ENCODE data around the gene SPNS3.

DNA sequence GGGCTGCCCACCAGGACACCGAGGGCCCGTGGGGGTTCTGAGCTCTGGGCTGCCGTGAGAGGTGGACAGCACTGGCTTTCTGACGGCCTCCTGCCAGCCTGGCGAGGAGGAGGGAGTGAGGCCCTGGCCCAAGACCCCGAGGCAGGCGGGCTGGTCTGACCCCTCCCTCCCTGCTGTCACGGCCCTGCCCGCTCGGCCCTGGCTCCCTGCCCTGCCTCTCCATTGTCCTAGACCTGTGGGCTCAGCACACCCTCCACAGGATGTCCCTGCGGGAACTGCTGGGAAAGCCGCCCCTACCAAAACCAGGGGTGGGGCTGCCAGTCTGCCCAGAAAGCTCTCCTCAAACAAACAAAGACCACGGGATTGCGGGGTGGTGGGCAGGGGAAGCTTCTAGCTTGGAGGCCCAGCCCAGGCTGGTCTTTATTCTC lies 85.6 kb downstream of the SPNS3 start:
- TF ChIP-seq POLR2A (IDR thresholded peaks at IDR 0.05) = no peak
- TF ChIP-seq, protein P1, sequence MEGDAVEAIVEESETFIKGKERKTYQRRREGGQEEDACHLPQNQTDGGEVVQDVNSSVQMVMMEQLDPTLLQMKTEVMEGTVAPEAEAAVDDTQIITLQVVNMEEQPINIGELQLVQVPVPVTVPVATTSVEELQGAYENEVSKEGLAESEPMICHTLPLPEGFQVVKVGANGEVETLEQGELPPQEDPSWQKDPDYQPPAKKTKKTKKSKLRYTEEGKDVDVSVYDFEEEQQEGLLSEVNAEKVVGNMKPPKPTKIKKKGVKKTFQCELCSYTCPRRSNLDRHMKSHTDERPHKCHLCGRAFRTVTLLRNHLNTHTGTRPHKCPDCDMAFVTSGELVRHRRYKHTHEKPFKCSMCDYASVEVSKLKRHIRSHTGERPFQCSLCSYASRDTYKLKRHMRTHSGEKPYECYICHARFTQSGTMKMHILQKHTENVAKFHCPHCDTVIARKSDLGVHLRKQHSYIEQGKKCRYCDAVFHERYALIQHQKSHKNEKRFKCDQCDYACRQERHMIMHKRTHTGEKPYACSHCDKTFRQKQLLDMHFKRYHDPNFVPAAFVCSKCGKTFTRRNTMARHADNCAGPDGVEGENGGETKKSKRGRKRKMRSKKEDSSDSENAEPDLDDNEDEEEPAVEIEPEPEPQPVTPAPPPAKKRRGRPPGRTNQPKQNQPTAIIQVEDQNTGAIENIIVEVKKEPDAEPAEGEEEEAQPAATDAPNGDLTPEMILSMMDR (IDR thresholded peaks at IDR 0.05) = no peak
